GM08714 (cell line): ENCODE results near the gene SPPL2A.
"Not testable (repeated sequence)": the region's sequence is repeated elsewhere in the genome, so short reads cannot be mapped to it uniquely, and the experiment has no call there.

Source experiments
- H3K4me3 ChIP-seq: fragments of 200-500 bp; sonication (Bioruptor generic); 2 replicates; pipeline ENCODE4 v1.5.1; 2014; ENCODE audit warnings: mild to moderate bottlenecking, low read length, inconsistent platforms
- ZNF274 ChIP-seq: IDR thresholded peaks from 2 replicates; pipeline ENCODE4 v1.6.1; 2012; ENCODE audit warnings: mild to moderate bottlenecking, low read depth, low read length

SPPL2A gene

GRCh38 chr15:50765195-50765967 lies at the start of gene SPPL2A:
Gene SPPL2A, minus strand, starts transcription at chr15:50765706. Its CDS starts 173 bp downstream, at chr15:50765533.
- H3K4me3 ChIP-seq, result peak within 1 kb of the TSS; percentile 96
- TF ChIP-seq ZNF274, result no peak

GRCh38 chr15:50814634-50815033 lies 49.1 kb upstream of the SPPL2A start:
- no peak for TF ChIP-seq ZNF274

GRCh38 chr15:50813865-50814264 lies 48.4 kb upstream of the SPPL2A start:
- no peak for TF ChIP-seq ZNF274
- no peak overlapping the region for H3K4me3 ChIP-seq

More at GRCh38 chr15:50814634-50815033, 49.1 kb upstream of the SPPL2A start:
- H3K4me3 ChIP-seq, result no peak overlapping the region

GRCh38 chr15:50813089-50813488 lies 47.6 kb upstream of the SPPL2A start:
- TF ChIP-seq ZNF274, result no peak
- no peak overlapping the region for H3K4me3 ChIP-seq

- not testable (repeated sequence) for H3K4me3 ChIP-seq
Measured at GRCh38 chr15:50812181-50812506, 46.6 kb upstream of the SPPL2A start.

GRCh38 chr15:50811461-50812180 lies 46.1 kb upstream of the SPPL2A start:
- not testable (repeated sequence) for H3K4me3 ChIP-seq

- no peak overlapping the region for H3K4me3 ChIP-seq
- no peak for TF ChIP-seq ZNF274
Measured at GRCh38 chr15:50810128-50810527, 44.6 kb upstream of the SPPL2A start.

GRCh38 chr15:50808728-50809127 lies 43.2 kb upstream of the SPPL2A start:
- H3K4me3 ChIP-seq, result no peak overlapping the region
- no peak for TF ChIP-seq ZNF274

- no peak overlapping the region for H3K4me3 ChIP-seq
Measured at GRCh38 chr15:50803479-50804180, 38.1 kb upstream of the SPPL2A start.

GRCh38 chr15:50800715-50801114 lies 35.2 kb upstream of the SPPL2A start:
- no peak for TF ChIP-seq ZNF274

More at GRCh38 chr15:50803479-50804180, 38.1 kb upstream of the SPPL2A start:
- no peak for TF ChIP-seq ZNF274

GRCh38 chr15:50798684-50799083 lies 33.2 kb upstream of the SPPL2A start:
- TF ChIP-seq ZNF274, result no peak
- H3K4me3 ChIP-seq, result no peak overlapping the region

More at GRCh38 chr15:50800715-50801114, 35.2 kb upstream of the SPPL2A start:
- no peak overlapping the region for H3K4me3 ChIP-seq

GRCh38 chr15:50797926-50798325 lies 32.4 kb upstream of the SPPL2A start:
- TF ChIP-seq ZNF274, result no peak
- H3K4me3 ChIP-seq, result no peak overlapping the region

GRCh38 chr15:50791486-50791885 lies 26.0 kb upstream of the SPPL2A start:
- H3K4me3 ChIP-seq, result no peak overlapping the region
- TF ChIP-seq ZNF274, result no peak

GRCh38 chr15:50790778-50791453 lies 25.4 kb upstream of the SPPL2A start:
- no peak for TF ChIP-seq ZNF274
- H3K4me3 ChIP-seq, result no peak overlapping the region
